OCI-LY1 (cell line): ENCODE data around the gene ACER3.

Experiments
- H2AFZ ChIP-seq: fragments of 200-600 bp; sonication (generic), shearing (Covaris generic); 2 replicates; pipeline ENCODE4 v1.6.0; 2014; ENCODE audit warnings: antibody characterized with exemption, mild to moderate bottlenecking, low read length
- H3F3A ChIP-seq: fragments of 200-600 bp; sonication (generic), shearing (Covaris generic); 2 replicates; pipeline ENCODE4 v1.6.0; 2014; ENCODE audit warnings: mild to moderate bottlenecking, antibody characterized with exemption, low read length, moderate library complexity; ENCODE audit not compliant: insufficient read depth
- H3K27ac ChIP-seq: fragments of 200-600 bp; sonication (generic); 2 replicates; pipeline ENCODE4 v1.5.1; 2014; ENCODE audit warnings: low read length, mixed run types, mild to moderate bottlenecking, low read depth; ENCODE audit not compliant: poor library complexity, severe bottlenecking
- H3K27me3 ChIP-seq: fragments of 200-600 bp; sonication (generic); 2 replicates; pipeline ENCODE4 v1.6.0; 2014; ENCODE audit warnings: antibody characterized with exemption, mild to moderate bottlenecking, low read length, moderate library complexity; ENCODE audit not compliant: insufficient read depth
- H3K36me3 ChIP-seq: fragments of 200-600 bp; sonication (generic); 2 replicates; pipeline ENCODE4 v1.6.1; 2014; ENCODE audit warnings: mild to moderate bottlenecking, antibody characterized with exemption, low read length, moderate library complexity, mixed read lengths; ENCODE audit not compliant: insufficient read depth
- H3K4me1 ChIP-seq: fragments of 200-600 bp; sonication (generic); 2 replicates; pipeline ENCODE4 v1.5.1; 2014; ENCODE audit warnings: mild to moderate bottlenecking, low read length, moderate library complexity; ENCODE audit not compliant: insufficient read depth, severe bottlenecking
- H3K4me2 ChIP-seq: fragments of 200-600 bp; sonication (generic), shearing (Covaris generic); 2 replicates; pipeline ENCODE4 v1.6.1; 2014; ENCODE audit warnings: low read length
- H3K4me3 ChIP-seq: fragments of 200-600 bp; sonication (generic); 2 replicates; pipeline ENCODE4 v1.5.1; 2014; ENCODE audit warnings: low read length, low read depth, mild to moderate bottlenecking, mixed read lengths; ENCODE audit not compliant: poor library complexity, severe bottlenecking
- H3K79me2 ChIP-seq: fragments of 200-600 bp; shearing (Covaris generic); 2 replicates; pipeline ENCODE4 v1.6.1; 2016; ENCODE audit warnings: mixed run types, low read length, mixed read lengths; ENCODE audit not compliant: insufficient read depth
- H3K9ac ChIP-seq: fragments of 200-600 bp; sonication (generic), shearing (Covaris generic); 2 replicates; pipeline ENCODE4 v1.6.1; 2014; ENCODE audit warnings: mild to moderate bottlenecking, low read length, mixed read lengths
- H3K9me2 ChIP-seq: fragments of 200-600 bp; sonication (generic), shearing (Covaris generic); 2 replicates; pipeline ENCODE4 v1.6.1; 2014; ENCODE audit warnings: low read depth, mild to moderate bottlenecking, low read length, mixed read lengths
- H3K9me3 ChIP-seq: fragments of 200-600 bp; shearing (Covaris generic); 2 replicates; pipeline ENCODE4 v1.6.1; 2014; ENCODE audit warnings: low read length, mixed read lengths
- H4K20me1 ChIP-seq: fragments of 200-600 bp; sonication (generic), shearing (Covaris generic); 2 replicates; pipeline ENCODE4 v1.6.0; 2016; ENCODE audit warnings: mild to moderate bottlenecking, low read length; ENCODE audit not compliant: insufficient read depth
- EZH2 ChIP-seq: fragments of 200-600 bp; sonication (generic), shearing (Covaris generic); IDR thresholded peaks from 2 replicates; pipeline ENCODE4 v1.8.0; 2017; ENCODE audit warnings: borderline replicate concordance, mixed run types, mild to moderate bottlenecking, antibody characterized with exemption, low read length, moderate library complexity, mixed read lengths
- TF ChIP-seq, protein P1 (sequence below): fragments of 200-600 bp; sonication (generic), shearing (Covaris generic); IDR thresholded peaks from 2 replicates; pipeline ENCODE4 v1.5.1; 2017; ENCODE audit warnings: mild to moderate bottlenecking, antibody characterized with exemption, low read length, moderate library complexity, mixed read lengths

The ACER3 gene

DNA sequence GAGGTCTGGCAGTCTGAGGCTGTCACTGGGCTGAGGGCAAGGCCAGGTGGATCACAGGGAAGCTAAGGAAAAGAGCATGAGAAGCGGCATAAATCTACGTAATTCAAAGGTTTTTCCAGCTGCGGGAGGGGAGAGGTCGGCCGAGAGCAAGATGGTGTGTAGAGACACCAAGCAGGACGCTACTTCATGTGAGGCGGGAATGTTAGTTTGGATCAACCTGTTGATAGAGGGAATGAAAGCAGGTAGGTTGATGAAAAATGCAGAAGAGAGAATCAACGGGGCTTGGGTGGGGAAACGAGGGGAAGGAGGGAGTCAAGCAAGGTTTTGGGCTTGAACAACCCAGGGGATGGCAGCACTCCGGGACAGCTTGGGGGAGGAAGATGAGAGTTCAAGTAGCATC, 176.3 kb downstream of the ACER3 start:
- Histone ChIP-seq H3K27me3 (no peaks in the 10 kb centered on the region; the same call in 1 of the 2 replicates), H4K20me1 (no peaks in the 10 kb centered on the region), H3K9ac (no peak overlapping the region), H3K9me2 (no peaks in the 10 kb centered on the region), H3K36me3 (no peaks in the 10 kb centered on the region), H3K4me2 (no peak overlapping the region), H2AFZ (no peak overlapping the region), H3K79me2 (no peaks in the 10 kb centered on the region), H3K27ac (no peak overlapping the region), H3K9me3 (no peaks in the 10 kb centered on the region), H3K4me3 (no peak overlapping the region), H3F3A (no peaks in the 10 kb centered on the region), H3K4me1 (no peaks in the 10 kb centered on the region)
- TF ChIP-seq EZH2, result no peak
- TF ChIP-seq, protein P1, sequence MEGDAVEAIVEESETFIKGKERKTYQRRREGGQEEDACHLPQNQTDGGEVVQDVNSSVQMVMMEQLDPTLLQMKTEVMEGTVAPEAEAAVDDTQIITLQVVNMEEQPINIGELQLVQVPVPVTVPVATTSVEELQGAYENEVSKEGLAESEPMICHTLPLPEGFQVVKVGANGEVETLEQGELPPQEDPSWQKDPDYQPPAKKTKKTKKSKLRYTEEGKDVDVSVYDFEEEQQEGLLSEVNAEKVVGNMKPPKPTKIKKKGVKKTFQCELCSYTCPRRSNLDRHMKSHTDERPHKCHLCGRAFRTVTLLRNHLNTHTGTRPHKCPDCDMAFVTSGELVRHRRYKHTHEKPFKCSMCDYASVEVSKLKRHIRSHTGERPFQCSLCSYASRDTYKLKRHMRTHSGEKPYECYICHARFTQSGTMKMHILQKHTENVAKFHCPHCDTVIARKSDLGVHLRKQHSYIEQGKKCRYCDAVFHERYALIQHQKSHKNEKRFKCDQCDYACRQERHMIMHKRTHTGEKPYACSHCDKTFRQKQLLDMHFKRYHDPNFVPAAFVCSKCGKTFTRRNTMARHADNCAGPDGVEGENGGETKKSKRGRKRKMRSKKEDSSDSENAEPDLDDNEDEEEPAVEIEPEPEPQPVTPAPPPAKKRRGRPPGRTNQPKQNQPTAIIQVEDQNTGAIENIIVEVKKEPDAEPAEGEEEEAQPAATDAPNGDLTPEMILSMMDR, result no peak

DNA sequence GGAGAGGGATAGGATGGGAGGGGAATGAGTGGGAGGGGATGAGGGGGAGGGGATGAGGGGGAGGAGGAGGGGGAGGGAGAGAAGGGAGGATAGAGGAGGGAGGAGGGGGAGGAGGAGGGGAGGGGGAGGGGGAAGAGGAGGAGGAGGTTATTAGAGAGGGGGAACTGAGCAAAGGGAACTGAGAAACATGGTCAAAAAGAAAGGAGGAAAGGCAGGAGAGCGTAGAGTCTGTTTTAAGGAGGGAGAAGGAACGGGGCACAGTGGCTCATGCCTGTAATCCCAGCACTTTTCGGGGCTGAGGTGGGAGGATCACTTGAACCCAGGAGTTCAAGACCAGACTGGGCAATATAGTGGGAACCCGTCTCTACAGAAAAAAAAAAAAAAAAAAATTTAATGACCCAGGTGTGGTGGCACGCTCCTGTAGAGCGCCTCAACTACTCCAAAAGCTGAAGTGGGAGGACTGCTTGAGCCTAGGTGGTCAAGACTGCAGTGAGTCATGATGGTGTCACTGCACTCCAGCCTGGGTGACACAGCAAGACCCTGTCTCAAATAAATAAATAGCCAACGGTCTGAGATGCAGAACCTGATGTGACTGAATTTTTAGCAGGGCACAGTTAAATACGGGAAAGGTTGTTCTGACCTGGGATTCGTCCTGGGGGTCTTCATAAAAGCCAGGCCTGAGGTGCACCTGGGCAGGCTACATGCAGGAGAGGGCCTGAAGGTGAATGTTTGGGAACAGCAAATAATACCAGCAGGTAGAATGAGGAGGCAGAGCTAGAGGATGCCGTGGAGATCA, 177.5 kb downstream of the ACER3 start:
- Histone ChIP-seq H3K4me2 (no peak overlapping the region), H3K27me3 (no peaks in the 10 kb centered on the region; the same call in 1 of the 2 replicates), H3K9me2 (no peaks in the 10 kb centered on the region), H3K9me3 (no peaks in the 10 kb centered on the region), H3K36me3 (no peaks in the 10 kb centered on the region), H3K4me1 (no peaks in the 10 kb centered on the region), H3K9ac (no peak overlapping the region), H3K27ac (no peak overlapping the region), H4K20me1 (no peaks in the 10 kb centered on the region), H3F3A (no peaks in the 10 kb centered on the region), H3K4me3 (no peak overlapping the region), H2AFZ (no peak overlapping the region), H3K79me2 (no peaks in the 10 kb centered on the region)
- TF ChIP-seq EZH2, result no peak
- TF ChIP-seq, protein P1, result no peak

DNA sequence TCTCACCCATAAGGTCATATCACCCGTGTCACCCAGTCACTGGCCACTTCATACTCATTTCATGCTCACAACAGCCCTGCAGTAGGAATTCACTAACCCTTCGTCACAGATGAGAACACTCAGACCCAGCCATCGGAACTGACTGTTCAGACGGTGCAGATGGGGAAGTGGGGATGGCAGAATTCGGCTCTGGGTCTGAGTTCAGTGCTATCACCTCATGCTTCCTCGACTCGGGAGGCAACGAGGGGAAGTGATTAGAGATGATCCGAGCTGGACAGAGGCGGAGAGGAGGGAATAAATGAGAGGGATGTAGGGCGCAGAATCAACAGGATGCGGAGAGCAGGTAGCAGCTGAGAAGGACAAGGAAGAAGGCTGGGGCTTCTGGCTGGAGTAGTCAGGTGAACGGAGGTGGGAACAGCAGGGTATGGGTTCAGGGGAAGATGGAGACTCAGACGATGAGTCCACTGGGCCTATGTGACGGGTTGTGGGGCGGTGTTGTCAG, 178.2 kb downstream of the ACER3 start:
- H3K4me2 ChIP-seq, result no peak overlapping the region
- H3K27ac ChIP-seq, result no peak overlapping the region

More for the DNA sequence above, 178.2 kb downstream of the ACER3 start:
- Histone ChIP-seq H3K9ac (no peak overlapping the region), H3K9me3 (no peaks in the 10 kb centered on the region), H3K36me3 (no peaks in the 10 kb centered on the region), H3K27me3 (no peaks in the 10 kb centered on the region; the same call in 1 of the 2 replicates), H3K9me2 (no peaks in the 10 kb centered on the region), H2AFZ (no peak overlapping the region), H3K4me3 (no peak overlapping the region), H4K20me1 (no peaks in the 10 kb centered on the region), H3K79me2 (no peaks in the 10 kb centered on the region), H3K4me1 (no peaks in the 10 kb centered on the region), H3F3A (no peaks in the 10 kb centered on the region)
- TF ChIP-seq, protein P1, result no peak
- TF ChIP-seq EZH2, result no peak
